ENCODE measurements around the gene RGSL1.
A peak's percentile ranks its signal among the peaks of the same experiment; 100 is the strongest.

The RGSL1 gene

GRCh38 chr1:182602935-182603645 is 153.1 kb downstream of the RGSL1 start:
- no peak overlapping the region for H3K27ac ChIP-seq
- no peak for TF ChIP-seq ZFX (IDR thresholded peaks at IDR 0.05; ENCODE audit: borderline replicate concordance)
- TF ChIP-seq CTCF (IDR thresholded peaks at IDR 0.05): no peak

- TF ChIP-seq ZFX (IDR thresholded peaks at IDR 0.05; ENCODE audit: borderline replicate concordance): no peak
- no peak for TF ChIP-seq CTCF (IDR thresholded peaks at IDR 0.05)
- H3K27ac ChIP-seq: no peak overlapping the region
These were observed 153.8 kb downstream of the RGSL1 start for GRCh38 chr1:182603646-182604174.

- H3K27ac ChIP-seq: no peak within 1 kb of the TSS
These were observed 154.5 kb downstream of the RGSL1 start, which contains the start of gene RGS16 for GRCh38 chr1:182604175-182605164. TSS of gene RGS16 (minus strand) at chr1:182604389. CDS start at chr1:182604259, 130 bp downstream.

GRCh38 chr1:182607566-182607965 is 157.6 kb downstream of the RGSL1 start:
- no peak for TF ChIP-seq ZFX (IDR thresholded peaks at IDR 0.05; ENCODE audit: borderline replicate concordance)
- no peak for TF ChIP-seq CTCF (IDR thresholded peaks at IDR 0.05)
- no peak overlapping the region for H3K27ac ChIP-seq

More at GRCh38 chr1:182604175-182605164, 154.5 kb downstream of the RGSL1 start, which contains the start of gene RGS16:
- TF ChIP-seq CTCF (IDR thresholded peaks at IDR 0.05): 0 out of 2 replicates have a peak, but pooled peaks have one; percentile 4
- TF ChIP-seq ZFX (IDR thresholded peaks at IDR 0.05; ENCODE audit: borderline replicate concordance): no peak

- TF ChIP-seq CTCF (IDR thresholded peaks at IDR 0.05): no peak
- TF ChIP-seq ZFX (IDR thresholded peaks at IDR 0.05; ENCODE audit: borderline replicate concordance): no peak
These were observed 158.3 kb downstream of the RGSL1 start for GRCh38 chr1:182608236-182608635.

GRCh38 chr1:182608845-182609610 is 159.1 kb downstream of the RGSL1 start:
- TF ChIP-seq ZFX (IDR thresholded peaks at IDR 0.05; ENCODE audit: borderline replicate concordance): no peak
- TF ChIP-seq CTCF (IDR thresholded peaks at IDR 0.05): no peak
- H3K27ac ChIP-seq: no peak overlapping the region

More at GRCh38 chr1:182608236-182608635, 158.3 kb downstream of the RGSL1 start:
- no peak overlapping the region for H3K27ac ChIP-seq
